ENCODE data around the gene ZNF439.
"Not testable (repeated sequence)": the region's sequence is repeated elsewhere in the genome, so short reads cannot be mapped to it uniquely, and the experiment has no call there.

Gene ZNF439

GRCh38 chr19:11868188-11868587, 19.7 kb downstream of the ZNF439 start:
- DNase-seq (ENCODE audit: low spot score) = no peak

GRCh38 chr19:11872624-11873023, 24.1 kb downstream of the ZNF439 start:
- no peak for DNase-seq (ENCODE audit: low spot score)

DNA sequence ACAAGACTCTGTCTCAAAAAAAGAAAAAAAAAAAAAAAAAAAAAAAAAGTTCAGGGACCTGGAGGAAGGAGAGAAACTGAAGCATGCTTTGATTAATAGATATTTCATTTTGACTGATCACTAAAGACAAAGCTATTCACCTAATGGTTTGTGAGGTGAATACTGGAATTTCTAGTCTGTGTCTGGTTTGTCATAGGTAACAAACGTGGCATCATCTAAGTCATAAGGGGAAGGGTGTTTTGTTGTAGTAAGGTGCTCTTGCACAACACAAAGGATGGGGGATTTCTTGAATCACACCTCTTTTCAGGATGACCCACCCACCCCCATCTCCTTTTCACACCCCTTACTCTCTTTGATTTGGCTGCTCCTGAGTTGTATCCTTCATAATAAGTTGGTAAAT, 25.2 kb downstream of the ZNF439 start:
- no peak for DNase-seq (ENCODE audit: low spot score)

DNA sequence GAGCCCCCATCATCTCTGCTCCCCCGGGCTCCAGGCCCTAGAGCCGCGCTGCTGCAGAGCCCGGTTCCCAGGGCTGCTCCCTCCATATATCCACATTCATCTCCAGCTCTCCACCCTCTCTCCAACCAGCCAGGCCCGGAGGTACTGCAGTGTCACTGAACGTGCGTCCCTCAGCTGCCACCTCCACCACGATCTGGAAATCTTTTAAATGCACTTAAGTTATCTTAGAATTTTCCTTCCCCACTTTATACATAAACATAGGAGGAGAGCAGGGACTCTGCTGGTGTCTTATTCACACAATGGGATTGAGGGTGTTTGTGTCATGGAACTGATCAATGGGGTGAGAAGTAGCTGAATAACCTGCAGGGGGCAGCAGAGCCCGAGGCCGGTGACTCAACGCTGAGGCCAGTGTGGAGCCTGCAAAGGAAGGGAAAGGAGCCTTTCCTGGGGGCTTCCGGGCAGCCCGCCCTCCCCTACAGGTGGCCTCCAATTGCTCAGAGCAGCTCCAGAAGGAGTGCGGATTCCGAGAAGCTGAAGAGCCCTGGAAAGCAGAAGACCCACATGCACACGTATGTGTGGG, 31.3 kb downstream of the ZNF439 start:
- DNase-seq (ENCODE audit: low spot score) = not testable (repeated sequence)

- no peak for DNase-seq (ENCODE audit: low spot score)
Measured at GRCh38 chr19:11880598-11880997, 32.1 kb downstream of the ZNF439 start.

GRCh38 chr19:11881151-11881800, 32.8 kb downstream of the ZNF439 start:
- peak; percentile 68 for DNase-seq (ENCODE audit: low spot score)

DNA sequence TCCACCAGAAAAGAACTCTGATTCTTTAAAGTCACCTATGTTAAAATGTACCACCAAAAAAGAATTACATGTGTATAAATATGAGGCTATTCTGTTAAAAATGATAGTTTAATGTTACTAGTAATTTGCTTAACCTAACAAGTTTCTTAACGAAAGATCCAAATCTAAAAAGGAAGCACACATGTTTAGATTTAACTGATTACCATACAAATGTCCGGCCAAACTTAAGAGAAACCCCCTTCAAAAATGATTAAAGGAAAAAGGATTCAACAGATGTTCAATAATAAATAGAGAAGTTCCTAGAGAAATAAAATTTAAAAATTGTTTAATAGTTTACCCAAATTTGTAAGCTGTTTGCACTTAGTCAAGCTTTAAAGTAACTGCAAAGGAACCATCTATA, 34.1 kb downstream of the ZNF439 start:
- DNase-seq (ENCODE audit: low spot score) = no peak

GRCh38 chr19:11887234-11887610, 38.7 kb downstream of the ZNF439 start:
- DNase-seq (ENCODE audit: low spot score) = no peak

- DNase-seq (ENCODE audit: low spot score) = peak; percentile 85
Measured at GRCh38 chr19:11887611-11888531, 39.3 kb downstream of the ZNF439 start, which contains the start of gene ZNF69. TSS of gene ZNF69 (plus strand) at chr19:11887782. CDS start at chr19:11887924, 142 bp downstream.

DNA sequence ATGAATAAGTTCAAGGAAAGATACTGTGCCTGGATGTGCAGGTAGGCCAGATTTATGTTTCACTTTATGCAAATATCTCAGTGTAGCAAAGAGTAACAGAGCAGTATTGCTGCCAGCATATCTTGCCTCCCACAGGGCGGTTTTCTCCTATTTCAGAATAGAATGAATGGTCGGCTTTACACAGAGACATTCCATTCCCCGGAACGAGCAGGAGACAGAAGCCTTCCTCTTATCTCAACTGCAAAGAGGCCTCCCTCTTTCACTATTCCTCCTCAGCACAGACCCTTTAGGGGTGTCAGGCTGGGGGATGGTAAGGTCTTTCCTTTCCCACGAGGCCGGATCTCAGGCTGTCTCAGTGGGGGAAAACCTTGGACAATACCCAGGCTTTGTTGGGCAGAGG, 41.4 kb downstream of the ZNF439 start:
- DNase-seq (ENCODE audit: low spot score) = not testable (repeated sequence)

GRCh38 chr19:11890634-11891033, 42.1 kb downstream of the ZNF439 start:
- no peak for DNase-seq (ENCODE audit: low spot score)

GRCh38 chr19:11894851-11895250, 46.3 kb downstream of the ZNF439 start:
- DNase-seq (ENCODE audit: low spot score) = no peak

GRCh38 chr19:11902228-11902627, 53.7 kb downstream of the ZNF439 start:
- DNase-seq (ENCODE audit: low spot score) = no peak

- DNase-seq (ENCODE audit: low spot score) = no peak
Measured at GRCh38 chr19:11905928-11906327, 57.4 kb downstream of the ZNF439 start.

DNA sequence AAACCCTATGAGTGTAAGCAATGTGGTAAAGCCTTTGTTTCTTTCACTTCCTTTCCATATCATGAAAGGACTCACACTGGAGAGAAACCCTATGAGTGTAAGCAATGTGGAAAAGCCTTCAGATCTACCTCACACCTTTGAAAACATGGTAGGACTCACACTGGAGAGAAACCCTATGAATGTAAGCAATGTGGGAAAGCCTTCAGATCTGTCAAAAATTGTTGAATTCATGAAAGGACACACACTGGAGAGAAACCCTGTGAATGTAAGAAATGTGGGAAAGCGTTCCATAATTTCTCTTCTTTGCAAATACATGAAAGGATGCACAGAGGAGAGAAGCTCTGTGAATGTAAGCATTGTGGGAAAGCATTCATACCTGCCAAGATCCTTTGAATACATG, 63.4 kb downstream of the ZNF439 start:
- DNase-seq (ENCODE audit: low spot score) = not testable (repeated sequence)

DNA sequence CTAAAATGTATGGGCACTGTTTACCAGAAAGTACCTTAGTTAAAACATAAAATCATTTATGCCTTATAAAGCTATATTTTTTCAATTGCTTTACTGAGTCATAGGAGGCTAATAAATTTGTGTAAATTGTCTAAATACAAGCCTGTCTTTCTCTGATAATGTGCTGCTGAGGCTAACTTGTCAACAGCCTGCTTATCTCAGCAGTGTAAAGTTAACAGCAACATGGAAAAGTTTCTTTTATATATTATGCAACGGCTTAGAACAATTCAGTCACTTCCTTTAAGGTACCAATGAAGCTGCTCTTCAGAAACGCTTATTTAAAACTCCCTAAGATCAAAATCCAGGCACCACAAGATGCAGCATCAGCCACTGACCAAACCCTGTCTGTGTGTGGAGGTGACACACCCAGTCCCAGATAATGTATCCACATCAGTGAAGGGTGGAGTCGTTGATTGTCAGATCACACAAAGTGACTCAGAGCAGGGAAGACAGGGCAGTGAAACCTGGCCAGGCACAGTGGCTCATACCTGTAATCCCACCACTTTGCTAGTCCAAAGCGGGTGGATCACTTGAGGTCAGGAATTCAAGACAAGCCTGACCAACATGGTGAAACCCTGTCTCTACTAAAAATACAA, 66.0 kb downstream of the ZNF439 start:
- not testable (repeated sequence) for DNase-seq (ENCODE audit: low spot score)

All from hepatic stellate cell (primary cell).